Measurements from ENCODE around the gene TSR3.

DNA sequence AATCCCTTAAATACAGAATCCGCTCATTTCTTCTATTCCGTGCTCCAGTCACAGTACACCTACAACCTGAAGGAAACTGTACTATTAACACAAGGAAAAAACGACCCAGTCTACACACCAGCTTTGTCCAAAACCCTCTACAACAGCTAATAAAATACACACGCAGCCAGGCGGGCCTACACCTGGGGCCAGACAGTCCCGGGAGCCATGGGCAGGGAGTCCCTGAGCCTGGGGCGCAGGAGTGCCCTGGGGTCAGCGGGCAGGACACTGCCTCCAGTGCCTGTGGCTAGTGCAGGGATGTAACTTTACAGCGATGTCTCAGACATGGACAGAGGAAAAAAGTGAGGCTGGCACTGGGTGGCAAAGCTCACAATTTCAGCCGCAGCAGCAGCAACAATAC, 28.5 kb upstream of the TSR3 start:
- TF ChIP-seq CTCF (IDR thresholded peaks at IDR 0.05; ENCODE audit: insufficient read depth, low read length, poor library complexity, severe bottlenecking): no peak
- TF ChIP-seq EZH2phosphoT487 (conservative IDR thresholded peaks at IDR 0.05; ENCODE audit: low read length): no peak
